Effector CD4-positive, alpha-beta T cell (primary cell): ENCODE measurements around the gene CRYBG3.
"Not testable (repeated sequence)": the region's sequence is repeated elsewhere in the genome, so short reads cannot be mapped to it uniquely, and the experiment has no call there.

Source experiments
- DNase-seq: peaks from one replicate; pipeline ENCODE4 v3.0.0-alpha.2; 2020

Gene CRYBG3

GRCh38 chr3:97901313-97902248, 79.8 kb downstream of the CRYBG3 start:
- no peak for DNase-seq

GRCh38 chr3:97909830-97910229, 88.0 kb downstream of the CRYBG3 start:
- not testable (repeated sequence) for DNase-seq

- DNase-seq: peak; percentile 6
These were observed 88.5 kb downstream of the CRYBG3 start for GRCh38 chr3:97910236-97910831.

GRCh38 chr3:97910931-97911351, 89.1 kb downstream of the CRYBG3 start:
- no peak for DNase-seq

DNA sequence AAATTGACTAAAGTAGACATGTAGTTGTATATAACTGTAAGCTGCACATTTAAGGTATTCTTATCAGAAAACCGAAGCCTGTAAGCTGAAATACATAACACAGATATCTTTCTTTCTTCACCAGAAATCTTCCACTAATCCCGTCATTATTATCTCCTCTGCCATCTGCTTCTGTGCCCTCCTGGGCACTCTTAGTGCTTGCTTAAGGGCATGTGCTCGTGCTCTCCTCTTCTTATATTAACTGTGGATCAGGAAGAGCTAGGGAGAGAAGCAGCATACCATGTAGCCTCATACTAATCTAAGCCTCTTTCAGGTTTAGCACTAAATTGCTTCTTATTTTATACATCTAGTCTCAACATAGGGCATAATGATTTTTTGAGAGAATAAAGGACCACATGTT, 89.6 kb downstream of the CRYBG3 start:
- no peak for DNase-seq

DNA sequence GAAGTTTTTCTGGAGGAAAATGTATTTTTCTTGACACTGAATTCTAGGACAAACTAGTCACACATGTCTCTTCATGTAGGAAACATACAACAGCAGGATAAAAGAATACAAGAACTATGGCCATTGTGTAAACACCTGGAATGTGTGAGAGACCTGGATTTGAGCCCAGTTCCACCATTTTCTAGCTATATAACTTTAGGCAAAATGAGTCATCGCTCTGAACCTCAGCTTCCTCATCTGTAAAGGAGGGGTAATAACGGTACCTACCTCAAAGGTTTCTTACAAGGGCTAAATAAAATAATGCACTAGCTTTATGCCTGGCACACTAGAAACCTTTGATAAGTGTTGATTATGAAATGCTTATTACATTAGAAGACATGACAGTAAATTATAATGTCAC, 92.6 kb downstream of the CRYBG3 start:
- DNase-seq: no peak

GRCh38 chr3:97916576-97916975, 94.8 kb downstream of the CRYBG3 start:
- no peak for DNase-seq

- DNase-seq: no peak
These were observed 96.2 kb downstream of the CRYBG3 start for GRCh38 chr3:97917813-97918536.

DNA sequence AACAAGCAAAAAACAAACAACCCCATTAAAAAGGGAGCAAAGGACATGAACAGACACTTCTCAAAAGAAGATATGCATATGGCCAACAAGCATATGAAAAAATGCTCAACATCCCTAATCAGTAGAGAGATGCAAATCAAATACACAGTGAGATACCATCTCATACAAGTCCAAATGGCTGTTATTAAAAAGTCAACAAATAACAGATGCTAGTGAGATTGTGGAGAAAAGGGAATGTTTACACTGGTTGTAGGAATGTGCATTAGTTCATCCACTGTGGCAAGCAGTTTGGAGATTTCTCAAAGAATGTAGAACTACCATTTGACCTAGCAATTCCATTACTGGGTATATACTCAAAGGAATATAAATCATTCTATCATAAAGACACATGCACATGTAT, 105.9 kb downstream of the CRYBG3 start:
- DNase-seq: no peak

DNA sequence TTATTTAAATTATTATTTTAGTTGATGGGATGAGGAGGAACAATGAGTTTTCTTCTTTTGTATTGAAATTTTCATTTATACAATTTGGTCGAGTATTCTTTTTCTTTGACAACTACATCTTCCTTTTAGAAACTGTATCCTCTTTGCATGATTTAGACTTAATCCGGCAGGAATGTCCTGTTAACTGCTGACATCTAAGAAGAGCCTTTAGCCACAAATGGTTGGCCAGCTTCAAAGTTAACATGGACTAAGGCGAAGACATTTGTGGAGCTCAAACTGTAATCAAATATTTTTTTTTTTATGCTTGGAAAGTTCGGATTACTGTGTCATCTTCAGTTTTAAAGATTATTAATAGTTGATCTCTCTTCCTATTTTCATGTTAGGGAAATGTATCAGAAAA, 107.2 kb downstream of the CRYBG3 start:
- DNase-seq: no peak

DNA sequence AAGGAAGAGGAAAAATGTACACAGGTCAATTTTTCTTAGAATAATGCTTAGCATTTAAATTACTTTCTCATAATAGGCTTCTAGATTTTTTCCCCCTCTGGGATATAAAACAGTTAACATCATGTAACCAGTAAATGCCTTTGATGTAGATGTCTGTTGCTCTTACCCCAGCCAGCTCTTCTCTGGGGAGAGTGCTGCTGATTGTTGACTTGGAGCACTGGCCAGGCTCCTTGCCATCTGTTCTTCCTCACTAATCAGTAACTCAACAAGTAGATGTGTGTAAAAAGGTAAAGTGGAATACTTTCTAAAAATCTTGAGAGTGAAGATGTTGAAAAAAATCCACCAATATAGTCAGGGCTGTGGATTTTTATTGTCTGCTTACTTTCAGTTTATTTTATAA, 108.2 kb downstream of the CRYBG3 start:
- DNase-seq: no peak

DNA sequence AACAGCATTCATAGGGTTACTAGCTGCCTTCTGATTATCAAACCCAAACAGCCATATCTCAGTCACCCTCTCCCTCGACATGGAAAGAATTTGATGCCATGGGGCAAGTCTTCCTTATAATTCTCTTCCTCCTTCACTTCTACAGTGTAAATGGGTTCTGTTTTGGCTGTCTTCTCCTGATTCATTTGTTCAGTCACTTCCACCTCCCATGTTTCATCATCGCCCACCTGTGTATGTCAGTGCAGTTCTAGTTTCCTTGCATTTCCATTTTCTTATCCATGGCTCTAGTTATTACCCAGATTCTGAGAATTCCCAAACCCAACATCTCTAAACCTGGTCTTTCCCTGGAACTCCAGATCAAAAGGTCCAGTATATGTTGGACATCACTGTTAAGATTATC, 109.4 kb downstream of the CRYBG3 start:
- DNase-seq: no peak

DNA sequence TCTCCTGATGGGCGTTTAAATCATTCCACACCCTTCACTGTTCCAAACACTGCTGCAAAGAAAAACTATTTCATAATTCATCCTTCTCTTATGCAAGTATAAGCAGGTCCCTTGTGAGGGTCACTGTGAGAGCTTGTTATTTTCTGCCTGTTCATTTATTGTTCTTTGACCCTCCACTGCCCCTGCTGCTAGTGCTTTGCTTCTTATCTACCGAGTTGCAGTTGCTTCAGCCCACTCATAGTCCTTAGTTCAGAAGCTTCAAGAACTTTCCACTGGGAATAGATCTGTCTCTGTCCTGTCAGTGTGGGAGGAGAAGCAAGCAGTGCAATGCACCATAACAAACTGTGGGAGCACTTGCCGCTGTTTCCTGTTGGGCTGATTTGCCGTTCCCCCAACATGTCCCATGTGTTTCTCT, 110.6 kb downstream of the CRYBG3 start:
- DNase-seq: no peak

- DNase-seq: no peak
These were observed 113.3 kb downstream of the CRYBG3 start for GRCh38 chr3:97934980-97935695.

DNA sequence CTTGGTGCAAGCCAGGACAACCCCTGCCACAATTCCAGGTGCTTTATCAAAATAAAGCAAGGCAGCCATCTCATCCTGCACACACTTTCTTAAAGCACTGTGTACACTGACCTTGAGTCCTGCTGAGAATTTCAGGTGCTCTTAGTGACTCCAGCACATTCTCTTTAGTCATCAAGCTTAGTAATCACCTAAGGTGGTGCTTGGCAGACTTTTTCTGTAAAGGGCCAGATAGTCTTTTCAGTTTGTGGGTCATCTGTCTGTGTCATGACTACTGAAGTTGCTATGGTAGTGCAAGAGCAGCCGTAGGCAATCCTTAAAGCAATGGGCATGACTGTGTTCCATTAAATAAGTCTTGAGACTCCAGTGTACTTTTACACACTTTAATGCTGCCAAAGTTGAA, 114.0 kb downstream of the CRYBG3 start:
- no peak for DNase-seq

GRCh38 chr3:97937205-97937604, 115.4 kb downstream of the CRYBG3 start:
- no peak for DNase-seq

DNA sequence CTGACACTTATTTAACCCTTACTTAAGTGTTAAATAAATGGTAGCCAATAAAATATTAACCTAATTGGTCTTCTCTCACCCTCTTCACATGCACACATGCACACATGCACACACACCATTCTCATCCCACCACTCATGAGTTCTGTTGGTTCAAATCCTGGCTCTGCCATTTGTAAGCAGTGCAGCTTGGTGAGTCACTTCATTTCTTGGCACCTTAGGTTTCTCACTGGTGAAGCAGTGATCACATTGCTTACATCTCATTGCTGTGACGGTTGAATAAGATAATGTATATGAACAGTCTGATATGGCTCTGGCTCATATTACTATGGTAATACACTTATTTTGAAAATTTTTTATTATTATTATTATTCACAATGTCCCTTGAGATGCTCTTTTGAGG, 116.6 kb downstream of the CRYBG3 start:
- DNase-seq: no peak

- no peak for DNase-seq
These were observed 117.6 kb downstream of the CRYBG3 start for GRCh38 chr3:97939401-97939800.

GRCh38 chr3:97940034-97940433, 118.2 kb downstream of the CRYBG3 start:
- no peak for DNase-seq

DNA sequence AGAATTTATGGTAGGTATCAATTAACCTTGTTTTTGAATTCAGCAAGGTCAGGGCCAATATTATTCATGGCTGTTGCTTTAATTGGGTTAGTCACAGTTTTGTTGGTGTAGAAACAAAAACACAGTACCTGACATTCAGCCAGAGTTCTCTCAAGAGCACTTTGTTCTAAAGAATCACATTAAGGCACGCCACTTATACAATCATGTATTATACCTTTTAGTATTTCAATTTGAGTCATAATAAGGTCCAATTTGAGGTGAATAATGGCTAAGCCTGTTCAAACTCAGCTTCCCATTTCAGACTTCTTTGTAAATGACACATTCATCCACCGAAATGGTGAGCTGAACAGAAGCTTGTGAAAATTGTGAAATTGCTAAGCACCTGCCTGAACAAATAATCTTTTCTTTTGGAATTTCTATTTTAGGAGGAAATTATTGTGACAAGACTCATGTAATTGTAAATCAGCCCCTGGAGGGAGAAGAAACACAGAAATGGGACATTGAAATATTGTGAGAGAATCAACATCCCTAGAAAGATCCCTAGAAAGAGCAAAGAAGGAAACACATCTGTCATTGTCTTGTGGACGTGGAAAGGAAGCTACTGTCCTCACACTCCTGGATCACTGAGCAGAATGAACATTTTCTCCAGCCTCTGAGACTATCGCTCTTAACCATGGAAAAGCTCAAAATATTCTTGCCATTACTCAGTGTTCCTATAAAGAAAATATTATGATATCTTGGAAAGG, 121.2 kb downstream of the CRYBG3 start:
- no peak for DNase-seq

GRCh38 chr3:97948351-97949109, 126.7 kb downstream of the CRYBG3 start:
- no peak for DNase-seq
